Gastroesophageal sphincter (tissue), 3 donors: Measurements from ENCODE around the gene CCDC83.
"Not testable (repeated sequence)": the region's sequence is repeated elsewhere in the genome, so short reads cannot be mapped to it uniquely, and the experiment has no call there.

Source experiments
- EP300 ChIP-seq: sonication (generic); formaldehyde crosslinking; IDR thresholded peaks from one replicate; pipeline ENCODE4 v1.6.1; 2017; ENCODE audit warnings: antibody characterized with exemption, mild to moderate bottlenecking
- TF ChIP-seq, protein P1 (sequence below), 4 experiments: fragments of 200-600 bp in 2 of 4; fragments of 450-650 bp in 2 of 4; sonication (generic) in 1 of 4; IDR thresholded peaks; one replicate each; pipeline ENCODE4 v1.5.1; 2017 to 2019; ENCODE audit warnings: antibody characterized with exemption in 4 of 4, mild to moderate bottlenecking in 2 of 4, moderate library complexity in 2 of 4

DNA sequence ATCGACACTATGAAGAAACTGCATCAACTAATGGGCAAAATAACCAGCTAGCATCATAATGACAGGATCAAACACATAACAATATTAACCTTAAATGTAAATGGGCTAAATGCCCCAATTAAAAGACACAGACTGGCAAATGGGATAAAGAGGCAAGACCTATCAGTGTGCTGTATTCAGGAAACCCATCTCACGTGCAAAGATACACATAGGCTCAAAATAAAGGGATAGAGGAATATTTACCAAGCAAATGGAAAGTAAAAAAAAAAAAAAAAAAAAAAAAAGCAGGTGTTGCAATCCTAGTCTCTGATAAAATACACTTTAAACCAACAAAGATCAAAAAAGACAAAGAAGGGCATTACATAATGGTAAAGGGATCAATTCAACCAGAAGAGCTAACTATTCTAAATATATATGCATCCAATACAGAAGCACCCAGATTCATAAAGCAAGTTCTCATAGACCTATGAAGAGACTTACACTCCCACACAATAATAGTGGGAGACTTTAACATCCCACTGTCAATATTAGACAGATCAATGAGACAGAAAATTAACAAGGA, 71.6 kb downstream of the CCDC83 start:
- TF ChIP-seq, protein P1, sequence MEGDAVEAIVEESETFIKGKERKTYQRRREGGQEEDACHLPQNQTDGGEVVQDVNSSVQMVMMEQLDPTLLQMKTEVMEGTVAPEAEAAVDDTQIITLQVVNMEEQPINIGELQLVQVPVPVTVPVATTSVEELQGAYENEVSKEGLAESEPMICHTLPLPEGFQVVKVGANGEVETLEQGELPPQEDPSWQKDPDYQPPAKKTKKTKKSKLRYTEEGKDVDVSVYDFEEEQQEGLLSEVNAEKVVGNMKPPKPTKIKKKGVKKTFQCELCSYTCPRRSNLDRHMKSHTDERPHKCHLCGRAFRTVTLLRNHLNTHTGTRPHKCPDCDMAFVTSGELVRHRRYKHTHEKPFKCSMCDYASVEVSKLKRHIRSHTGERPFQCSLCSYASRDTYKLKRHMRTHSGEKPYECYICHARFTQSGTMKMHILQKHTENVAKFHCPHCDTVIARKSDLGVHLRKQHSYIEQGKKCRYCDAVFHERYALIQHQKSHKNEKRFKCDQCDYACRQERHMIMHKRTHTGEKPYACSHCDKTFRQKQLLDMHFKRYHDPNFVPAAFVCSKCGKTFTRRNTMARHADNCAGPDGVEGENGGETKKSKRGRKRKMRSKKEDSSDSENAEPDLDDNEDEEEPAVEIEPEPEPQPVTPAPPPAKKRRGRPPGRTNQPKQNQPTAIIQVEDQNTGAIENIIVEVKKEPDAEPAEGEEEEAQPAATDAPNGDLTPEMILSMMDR (IDR thresholded peaks at IDR 0.05), result not testable (repeated sequence)
- TF ChIP-seq EP300, result not testable (repeated sequence)
